Smooth muscle cell (in vitro differentiated cells): ENCODE measurements around the gene RALGPS1. TPM values are rescaled to one million over a fixed set of nuclear protein-coding genes. Genes with fewer than 3 reads are reported as not detected.

Source experiments
- DNase-seq: peaks from one replicate; lab custom pipeline; 2025; ENCODE audit not compliant: unreplicated experiment; lab: John Stamatoyannopoulos, UW
- H2AFZ ChIP-seq: fragments of 200-600 bp; sonication (generic); 2 replicates; pipeline ENCODE4 v1.6.0; 2016; ENCODE audit warnings: antibody characterized with exemption, low read depth, mild to moderate bottlenecking
- H3F3A ChIP-seq: fragments of 200-600 bp; sonication (generic); 2 replicates; pipeline ENCODE4 v1.6.0; 2017; ENCODE audit warnings: antibody characterized with exemption, low read depth
- H3K27ac ChIP-seq: fragments of 200-600 bp; sonication (generic); 2 replicates; pipeline ENCODE4 v1.5.1; 2016; ENCODE audit warnings: low read depth, mild to moderate bottlenecking
- H3K27me3 ChIP-seq: fragments of 200-600 bp; sonication (generic); 2 replicates; pipeline ENCODE4 v1.6.1; 2016; ENCODE audit warnings: low read depth, mild to moderate bottlenecking
- H3K36me3 ChIP-seq: fragments of 200-600 bp; sonication (generic); 2 replicates; pipeline ENCODE4 v1.5.1; 2016; ENCODE audit warnings: low read depth
- H3K4me1 ChIP-seq: fragments of 200-600 bp; sonication (generic); 2 replicates; pipeline ENCODE4 v1.5.1; 2016; ENCODE audit warnings: low read depth
- H3K4me2 ChIP-seq: fragments of 200-600 bp; sonication (generic); 2 replicates; pipeline ENCODE4 v1.6.0; 2016; ENCODE audit warnings: mild to moderate bottlenecking
- H3K4me3 ChIP-seq: fragments of 200-600 bp; sonication (generic); 2 replicates; pipeline ENCODE4 v1.5.1; 2016; ENCODE audit warnings: mild to moderate bottlenecking
- H3K79me2 ChIP-seq: fragments of 200-600 bp; sonication (generic); 2 replicates; pipeline ENCODE4 v1.6.0; 2016; ENCODE audit warnings: low read depth, mild to moderate bottlenecking
- H3K9ac ChIP-seq: fragments of 200-600 bp; sonication (generic); 2 replicates; pipeline ENCODE4 v1.6.0; 2016; ENCODE audit warnings: low read depth
- H3K9me3 ChIP-seq: fragments of 200-600 bp; sonication (generic); replicated peaks from 2 replicates; pipeline ENCODE4 v1.5.1; 2016; ENCODE audit warnings: low read depth
- H4K20me1 ChIP-seq: fragments of 200-600 bp; sonication (generic); 2 replicates; pipeline ENCODE4 v1.6.0; 2016; ENCODE audit warnings: low read depth
- CTCF ChIP-seq: fragments of 200-600 bp; sonication (generic); IDR thresholded peaks from 2 replicates; pipeline ENCODE4 v1.5.1; 2017; ENCODE audit warnings: borderline replicate concordance, mild to moderate bottlenecking, antibody characterized with exemption; ENCODE audit not compliant: insufficient read depth, poor library complexity, severe bottlenecking
- WGBS: methylation state at CpG from one replicate; pipeline ENCODE4 v1.1.7; 2016; ENCODE audit warnings: low lambda C conversion rate; 5-methylcytosine and 5-hydroxymethylcytosine counted together
- polyA plus RNA-seq: library from polyadenylated mRNA; unstranded; fragments of >200 nt; fragmentation: Nextera tagmentation; extraction: Ambion mirVana; gene quantifications from 2 replicates; pipeline ENCODE4 v1.2.1, GENCODE V29; 2016
- total RNA-seq: library from RNA; depleted of rRNA; stranded (reverse); fragments of >200 nt; gene quantifications from 2 replicates; pipeline ENCODE4 v1.2.3, GENCODE V29; 2014

The RALGPS1 gene
- total and polyA plus RNA-seq, 2 experiments from 2014 or later: 2.1 to 4.0 TPM

DNA sequence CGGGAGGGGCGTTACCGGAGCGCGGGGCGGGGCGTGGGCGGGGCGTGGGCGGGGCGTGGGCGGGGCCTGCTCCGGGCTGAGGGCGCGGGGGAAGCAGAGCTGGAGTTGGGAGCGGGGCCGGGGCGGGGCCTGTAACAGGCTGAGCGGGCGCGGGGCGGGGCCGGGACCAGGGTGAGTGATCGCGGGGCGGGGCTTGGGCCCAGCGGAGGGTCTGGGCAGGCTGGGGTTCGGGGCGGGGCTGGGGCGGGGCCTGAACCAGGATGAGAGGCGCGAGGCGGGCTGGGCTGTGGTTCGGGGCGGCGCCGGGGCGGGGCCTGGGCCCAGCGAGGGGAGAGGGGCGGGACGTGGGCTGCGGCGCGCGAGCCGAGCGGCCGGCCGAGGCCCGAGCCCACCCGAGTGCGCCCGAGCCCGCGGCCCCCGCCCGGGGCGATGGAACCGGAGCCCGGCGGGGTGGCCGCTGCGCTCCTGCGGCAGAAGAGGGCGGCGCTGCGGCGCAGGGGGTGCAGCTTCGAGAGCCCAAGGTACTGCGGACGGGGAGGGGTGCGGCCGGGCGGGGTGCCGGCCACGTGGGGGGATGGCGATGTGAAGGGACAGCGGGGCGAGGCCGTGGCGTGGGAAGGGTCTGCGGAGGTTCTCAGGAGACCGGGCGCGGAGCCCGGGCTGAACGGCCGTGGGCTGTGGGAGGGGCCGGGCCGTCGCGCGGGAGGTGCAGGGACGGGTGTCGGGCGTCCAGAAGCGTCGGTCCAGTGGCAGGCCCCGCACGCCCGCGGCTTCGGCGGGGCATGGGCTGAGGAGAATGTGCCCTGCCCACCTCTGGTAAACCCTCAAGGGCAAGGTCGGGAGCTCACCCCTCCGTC, 310.5 kb downstream of the RALGPS1 start:
- H3K4me3 ChIP-seq: peak overlapping the region; percentile 74
- H3K79me2 ChIP-seq: peaks cover 4% of the 10 kb centered on the region
- peak overlapping the region; percentile 47 for H3K9ac ChIP-seq
- H3K36me3 ChIP-seq: no peaks in the 10 kb centered on the region
- WGBS: 0% methylated on average over 5 of the region's 106 CpGs
- no peaks in the 10 kb centered on the region for H3K27me3 ChIP-seq
- peak overlapping the region; percentile 85 for H2AFZ ChIP-seq
- TF ChIP-seq CTCF: no peak
- peak overlapping the region; percentile 95 for H3K4me2 ChIP-seq
- no peak overlapping the region for H3K27ac ChIP-seq
- peak; percentile 95 for DNase-seq
- H4K20me1 ChIP-seq: no peaks in the 10 kb centered on the region
- H3K4me1 ChIP-seq: no peaks in the 10 kb centered on the region
- H3F3A ChIP-seq: peaks cover 12% of the 10 kb centered on the region
- H3K9me3 ChIP-seq: no peaks in the 10 kb centered on the region

- WGBS: 56% methylated on average over 22 of the region's 42 CpGs
- H3K4me1 ChIP-seq: no peaks in the 10 kb centered on the region
- peaks cover 4% of the 10 kb centered on the region for H3K79me2 ChIP-seq
- no peak for TF ChIP-seq CTCF
- H3K27me3 ChIP-seq: no peaks in the 10 kb centered on the region
- H3K36me3 ChIP-seq: no peaks in the 10 kb centered on the region
- H3F3A ChIP-seq: peaks cover 12% of the 10 kb centered on the region
- no peak for DNase-seq
- peak overlapping the region; percentile 49 for H2AFZ ChIP-seq
- no peaks in the 10 kb centered on the region for H4K20me1 ChIP-seq
- H3K27ac ChIP-seq: no peak overlapping the region
- H3K4me3 ChIP-seq: peak overlapping the region; percentile 74
- H3K9ac ChIP-seq: no peak overlapping the region
- H3K9me3 ChIP-seq: no peaks in the 10 kb centered on the region
- peak overlapping the region; percentile 95 for H3K4me2 ChIP-seq
Measured at GRCh38 chr9:127225801-127226625, 311.4 kb downstream of the RALGPS1 start.

GRCh38 chr9:127229691-127230417, 315.3 kb downstream of the RALGPS1 start:
- no peak overlapping the region for H3K9ac ChIP-seq
- no peaks in the 10 kb centered on the region for H4K20me1 ChIP-seq
- no peaks in the 10 kb centered on the region for H3K4me1 ChIP-seq
- WGBS: 89% methylated on average over 4 of the region's 4 CpGs
- no peaks in the 10 kb centered on the region for H3K9me3 ChIP-seq
- H2AFZ ChIP-seq: no peak overlapping the region
- H3K36me3 ChIP-seq: no peaks in the 10 kb centered on the region
- H3K27ac ChIP-seq: no peak overlapping the region
- peaks cover 6% of the 10 kb centered on the region for H3F3A ChIP-seq
- DNase-seq: no peak
- no peak overlapping the region for H3K4me3 ChIP-seq
- no peak for TF ChIP-seq CTCF
- peaks cover 4% of the 10 kb centered on the region for H3K79me2 ChIP-seq
- H3K4me2 ChIP-seq: no peak overlapping the region
- no peaks in the 10 kb centered on the region for H3K27me3 ChIP-seq
